Mucosa of stomach (tissue), 1 donor: ENCODE measurements around the gene BBS7.
A peak's percentile ranks its signal among the peaks of the same experiment; 100 is the strongest.

Source experiments
- H3K27me3 ChIP-seq: one replicate; pipeline ENCODE4 v1.7.0; 2013; ENCODE audit warnings: mild to moderate bottlenecking, low read length; ENCODE audit not compliant: control insufficient read depth, insufficient read depth
- H3K36me3 ChIP-seq: one replicate; pipeline ENCODE4 v1.7.0; 2013; ENCODE audit warnings: low read length; ENCODE audit not compliant: control insufficient read depth, insufficient read depth
- H3K4me1 ChIP-seq: one replicate; pipeline ENCODE4 v1.7.0; 2013; ENCODE audit warnings: mild to moderate bottlenecking, low read length; ENCODE audit not compliant: control insufficient read depth, insufficient read depth
- H3K4me3 ChIP-seq: one replicate; pipeline ENCODE4 v1.7.0; 2013; ENCODE audit warnings: low read length
- H3K9ac ChIP-seq: one replicate; pipeline ENCODE4 v1.7.0; 2013; ENCODE audit warnings: mild to moderate bottlenecking, low read length, moderate library complexity
- H3K9me3 ChIP-seq: one replicate; pipeline ENCODE4 v1.7.0; 2013; ENCODE audit warnings: mild to moderate bottlenecking, low read length, moderate library complexity; ENCODE audit not compliant: control insufficient read depth
- donor health status: Pancreatic carcinoma.

BBS7 gene

GRCh38 chr4:121875652-121876051 is 5.4 kb upstream of the BBS7 start:
- no peaks in the 10 kb centered on the region for H3K9me3 ChIP-seq
- H3K27me3 ChIP-seq, result no peaks in the 10 kb centered on the region
- H3K4me1 ChIP-seq, result no peaks in the 10 kb centered on the region
- H3K36me3 ChIP-seq, result no peaks in the 10 kb centered on the region
- no peak overlapping the region for H3K4me3 ChIP-seq
- H3K9ac ChIP-seq, result no peak overlapping the region

GRCh38 chr4:121873604-121874003 is 3.3 kb upstream of the BBS7 start:
- H3K4me1 ChIP-seq, result peaks cover 4% of the 10 kb centered on the region
- no peaks in the 10 kb centered on the region for H3K36me3 ChIP-seq
- no peaks in the 10 kb centered on the region for H3K9me3 ChIP-seq
- H3K9ac ChIP-seq, result no peak overlapping the region
- no peaks in the 10 kb centered on the region for H3K27me3 ChIP-seq
- no peak overlapping the region for H3K4me3 ChIP-seq

DNA sequence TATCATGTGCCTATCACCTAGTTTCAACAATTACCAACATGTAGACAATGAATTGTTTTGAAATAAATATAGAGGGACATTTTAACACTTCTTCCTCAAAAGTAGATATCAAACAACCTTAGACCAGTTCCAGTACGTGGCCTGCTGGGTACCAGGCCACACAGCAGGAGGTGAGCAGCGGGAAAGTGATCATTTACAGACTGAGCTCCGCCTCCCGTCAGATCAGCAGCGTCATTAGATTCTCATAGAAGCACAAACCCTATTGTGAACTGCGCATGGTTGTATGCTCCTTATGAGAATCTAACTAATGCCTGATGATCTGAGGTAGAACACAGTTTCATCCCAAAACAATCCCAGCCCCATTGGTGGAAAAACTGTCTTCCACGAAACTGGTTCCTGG is 6.5 kb downstream of the BBS7 start:
- Histone ChIP-seq H3K36me3 (no peaks in the 10 kb centered on the region), H3K27me3 (no peaks in the 10 kb centered on the region), H3K4me1 (no peaks in the 10 kb centered on the region), H3K4me3 (no peak overlapping the region), H3K9me3 (no peaks in the 10 kb centered on the region), H3K9ac (no peak overlapping the region)

DNA sequence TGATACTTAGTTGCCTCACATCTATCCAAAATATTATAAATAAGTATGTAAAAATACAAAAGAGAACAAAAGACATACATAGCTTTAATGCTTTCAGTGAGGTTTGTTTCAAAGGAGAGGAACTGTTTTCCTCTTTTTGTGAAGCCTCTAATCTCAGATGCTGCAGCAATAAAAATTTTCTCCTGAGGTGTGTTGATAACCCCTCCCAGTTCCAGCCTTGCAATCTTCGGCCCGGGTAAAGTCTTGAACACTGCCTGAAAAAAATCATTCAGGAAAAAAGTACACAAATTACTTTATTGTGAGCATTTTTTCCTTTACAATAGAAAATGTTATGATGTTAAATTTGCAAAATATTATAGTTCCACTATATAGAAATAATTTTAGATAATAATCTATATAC is 8.8 kb downstream of the BBS7 start:
- no peaks in the 10 kb centered on the region for H3K36me3 ChIP-seq
- H3K9me3 ChIP-seq, result no peaks in the 10 kb centered on the region
- no peaks in the 10 kb centered on the region for H3K4me1 ChIP-seq
- H3K4me3 ChIP-seq, result no peak overlapping the region
- H3K27me3 ChIP-seq, result no peaks in the 10 kb centered on the region
- H3K9ac ChIP-seq, result no peak overlapping the region

- H3K36me3 ChIP-seq, result no peaks in the 10 kb centered on the region
Measured at GRCh38 chr4:121860121-121860520, 10.2 kb downstream of the BBS7 start.

DNA sequence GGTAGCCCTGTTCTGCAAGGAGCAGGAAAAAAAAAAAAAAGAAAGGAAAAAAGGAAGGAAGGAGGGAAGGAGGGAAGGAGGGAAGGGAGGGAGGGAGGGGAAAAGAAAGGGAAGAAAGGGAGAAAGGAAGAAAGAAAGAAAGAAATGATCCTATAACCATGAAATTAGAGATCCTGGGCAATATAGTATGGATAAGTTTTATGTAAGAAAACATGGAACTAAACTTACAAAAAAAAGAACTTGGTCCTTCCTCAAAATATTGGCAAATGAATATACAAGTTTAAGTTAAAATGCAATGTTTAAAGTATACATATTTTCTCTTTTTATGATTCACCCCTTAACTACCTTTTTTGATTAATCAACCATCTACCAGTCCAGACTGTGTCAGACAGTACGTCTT is 18.9 kb downstream of the BBS7 start:
- Histone ChIP-seq H3K36me3 (no peaks in the 10 kb centered on the region), H3K4me1 (no peaks in the 10 kb centered on the region), H3K27me3 (no peaks in the 10 kb centered on the region), H3K9ac (no peak overlapping the region), H3K4me3 (no peak overlapping the region), H3K9me3 (no peaks in the 10 kb centered on the region)

More at GRCh38 chr4:121860121-121860520, 10.2 kb downstream of the BBS7 start:
- Histone ChIP-seq H3K27me3 (no peaks in the 10 kb centered on the region), H3K4me3 (no peak overlapping the region), H3K9ac (no peak overlapping the region), H3K4me1 (no peaks in the 10 kb centered on the region), H3K9me3 (no peaks in the 10 kb centered on the region)

GRCh38 chr4:121846662-121847061 is 23.6 kb downstream of the BBS7 start:
- Histone ChIP-seq H3K4me1 (no peaks in the 10 kb centered on the region), H3K27me3 (no peaks in the 10 kb centered on the region), H3K36me3 (peaks cover 5% of the 10 kb centered on the region), H3K9ac (no peak overlapping the region), H3K4me3 (no peak overlapping the region), H3K9me3 (no peaks in the 10 kb centered on the region)

- Histone ChIP-seq H3K4me3 (no peak overlapping the region), H3K9ac (no peak overlapping the region), H3K27me3 (no peaks in the 10 kb centered on the region), H3K4me1 (no peaks in the 10 kb centered on the region), H3K36me3 (peaks cover 5% of the 10 kb centered on the region), H3K9me3 (no peaks in the 10 kb centered on the region)
Measured at GRCh38 chr4:121842862-121843261, 27.4 kb downstream of the BBS7 start.

- H3K4me3 ChIP-seq, result no peak overlapping the region
- no peaks in the 10 kb centered on the region for H3K27me3 ChIP-seq
- H3K4me1 ChIP-seq, result no peaks in the 10 kb centered on the region
- H3K9ac ChIP-seq, result no peak overlapping the region
- no peaks in the 10 kb centered on the region for H3K36me3 ChIP-seq
- no peaks in the 10 kb centered on the region for H3K9me3 ChIP-seq
Measured at GRCh38 chr4:121838136-121838535, 32.1 kb downstream of the BBS7 start.

- no peaks in the 10 kb centered on the region for H3K36me3 ChIP-seq
- no peaks in the 10 kb centered on the region for H3K9me3 ChIP-seq
- H3K4me1 ChIP-seq, result no peaks in the 10 kb centered on the region
- no peak overlapping the region for H3K4me3 ChIP-seq
- no peak overlapping the region for H3K9ac ChIP-seq
- H3K27me3 ChIP-seq, result no peaks in the 10 kb centered on the region
Measured at GRCh38 chr4:121829511-121829910, 40.8 kb downstream of the BBS7 start.

DNA sequence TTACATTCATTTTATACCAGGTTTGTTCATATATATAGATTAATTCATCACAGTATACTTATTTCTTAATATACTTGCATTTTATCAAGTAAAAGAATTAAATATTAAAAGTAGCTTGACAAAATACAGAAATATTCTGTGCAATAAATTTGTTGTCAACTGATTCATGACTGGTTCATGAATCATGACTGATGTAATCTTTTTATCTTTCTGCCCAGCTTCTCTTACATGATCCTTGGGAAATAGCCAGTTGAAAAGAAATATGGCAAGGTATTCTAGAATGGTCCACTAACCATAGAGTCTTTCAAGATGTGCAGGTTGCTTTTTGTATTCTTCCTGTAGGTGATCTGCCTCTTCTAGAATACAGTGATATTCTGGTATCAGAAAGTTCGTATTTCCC is 42.4 kb downstream of the BBS7 start:
- Histone ChIP-seq H3K4me3 (no peak overlapping the region), H3K4me1 (no peaks in the 10 kb centered on the region), H3K36me3 (no peaks in the 10 kb centered on the region), H3K27me3 (no peaks in the 10 kb centered on the region), H3K9ac (no peak overlapping the region), H3K9me3 (no peaks in the 10 kb centered on the region)

DNA sequence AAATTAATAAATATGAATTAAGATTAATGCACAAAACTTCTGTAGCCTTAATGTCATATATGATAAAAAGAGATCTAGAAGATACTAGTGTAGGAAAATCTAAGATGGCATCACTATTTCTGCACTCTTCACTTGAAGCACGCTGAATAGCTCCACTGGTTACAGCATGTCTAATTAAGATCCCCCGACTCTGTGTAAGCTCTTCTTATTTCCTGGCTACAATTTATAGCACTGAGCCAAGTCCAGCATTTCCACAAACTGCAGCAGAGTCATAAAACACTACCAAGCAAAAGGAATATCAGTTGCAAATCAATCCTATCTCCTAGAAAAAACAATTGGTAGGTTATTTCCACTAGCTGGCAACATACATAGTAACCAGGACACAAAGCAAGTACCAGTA is 45.3 kb downstream of the BBS7 start:
- no peaks in the 10 kb centered on the region for H3K36me3 ChIP-seq
- H3K4me1 ChIP-seq, result no peaks in the 10 kb centered on the region
- no peaks in the 10 kb centered on the region for H3K9me3 ChIP-seq
- no peak overlapping the region for H3K4me3 ChIP-seq
- H3K27me3 ChIP-seq, result no peaks in the 10 kb centered on the region
- H3K9ac ChIP-seq, result no peak overlapping the region

DNA sequence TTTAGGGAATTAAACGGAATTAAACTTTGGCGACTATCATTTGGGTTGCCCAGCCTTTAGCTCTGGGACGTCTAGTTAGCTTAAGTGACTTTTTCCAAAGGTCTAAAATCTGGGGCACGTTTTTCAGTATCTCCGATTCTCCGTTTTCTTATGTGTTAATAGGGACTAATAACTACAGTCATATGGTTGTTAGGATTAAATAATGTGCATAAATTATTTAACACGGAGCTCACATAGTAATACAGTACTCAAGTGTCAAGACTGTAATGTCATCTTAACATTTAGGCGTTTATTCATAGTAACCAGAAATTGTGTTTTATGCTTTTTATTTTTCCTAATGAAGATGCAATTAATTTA is 46.1 kb downstream of the BBS7 start:
- no peaks in the 10 kb centered on the region for H3K9me3 ChIP-seq
- no peaks in the 10 kb centered on the region for H3K27me3 ChIP-seq
- H3K4me1 ChIP-seq, result no peaks in the 10 kb centered on the region
- H3K4me3 ChIP-seq, result peak overlapping the region; percentile 33
- peak overlapping the region; percentile 85 for H3K9ac ChIP-seq
- no peaks in the 10 kb centered on the region for H3K36me3 ChIP-seq
